ENCODE results near the gene IGSF9.

- TF ChIP-seq CTCF (IDR thresholded peaks at IDR 0.05) (no peak), POLR2A (IDR thresholded peaks at IDR 0.05; ENCODE audit: low read depth) (no peak)
Measured at GRCh38 chr1:159935305-159935704, 10.1 kb downstream of the IGSF9 start.
